Keratinocyte (primary cell): ENCODE data around the gene PRR16.

Experiments
- EZH2 ChIP-seq: IDR thresholded peaks from one replicate; pipeline ENCODE4 v1.6.1; 2012; ENCODE audit warnings: inconsistent platforms, mild to moderate bottlenecking, low read length, moderate library complexity
- TF ChIP-seq, protein P1 (sequence below), 3 experiments: IDR thresholded peaks in 1 of 3; conservative IDR thresholded peaks in 1 of 3; optimal IDR thresholded peaks in 1 of 3; 2 replicates in 2 of 3; 3 replicates in 1 of 3; pipeline versions ENCODE3 to v1.5.1; 2011; ENCODE audit warnings: low read length in 3 of 3, mild to moderate bottlenecking in 3 of 3, moderate library complexity in 2 of 3, control low read depth in 1 of 3, inconsistent platforms in 1 of 3; ENCODE audit not compliant: insufficient read depth in 2 of 3; ENCODE audit errors: extremely low read depth in 1 of 3

GRCh38 chr5:120544043-120544442 lies 79.9 kb downstream of the PRR16 start:
- TF ChIP-seq, protein P1, sequence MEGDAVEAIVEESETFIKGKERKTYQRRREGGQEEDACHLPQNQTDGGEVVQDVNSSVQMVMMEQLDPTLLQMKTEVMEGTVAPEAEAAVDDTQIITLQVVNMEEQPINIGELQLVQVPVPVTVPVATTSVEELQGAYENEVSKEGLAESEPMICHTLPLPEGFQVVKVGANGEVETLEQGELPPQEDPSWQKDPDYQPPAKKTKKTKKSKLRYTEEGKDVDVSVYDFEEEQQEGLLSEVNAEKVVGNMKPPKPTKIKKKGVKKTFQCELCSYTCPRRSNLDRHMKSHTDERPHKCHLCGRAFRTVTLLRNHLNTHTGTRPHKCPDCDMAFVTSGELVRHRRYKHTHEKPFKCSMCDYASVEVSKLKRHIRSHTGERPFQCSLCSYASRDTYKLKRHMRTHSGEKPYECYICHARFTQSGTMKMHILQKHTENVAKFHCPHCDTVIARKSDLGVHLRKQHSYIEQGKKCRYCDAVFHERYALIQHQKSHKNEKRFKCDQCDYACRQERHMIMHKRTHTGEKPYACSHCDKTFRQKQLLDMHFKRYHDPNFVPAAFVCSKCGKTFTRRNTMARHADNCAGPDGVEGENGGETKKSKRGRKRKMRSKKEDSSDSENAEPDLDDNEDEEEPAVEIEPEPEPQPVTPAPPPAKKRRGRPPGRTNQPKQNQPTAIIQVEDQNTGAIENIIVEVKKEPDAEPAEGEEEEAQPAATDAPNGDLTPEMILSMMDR (optimal IDR thresholded peaks at IDR 0.05 in 1 of 3, IDR thresholded peaks at IDR 0.05 in 1 of 3, conservative IDR thresholded peaks at IDR 0.05 in 1 of 3; ENCODE audit: extremely low read depth in 1 of 3, insufficient read depth in 2 of 3, low read length in 3 of 3): no peak
- TF ChIP-seq EZH2: no peak
